ENCODE data around the gene TSPAN9.

Gene TSPAN9

GRCh38 chr12:3317481-3317815 is 240.3 kb downstream of the TSPAN9 start:
- DNase-seq (ENCODE audit: low spot score) = no peak

GRCh38 chr12:3317841-3318501 is 240.8 kb downstream of the TSPAN9 start:
- DNase-seq (ENCODE audit: low spot score) = no peak

- DNase-seq (ENCODE audit: low spot score) = no peak
Observed at GRCh38 chr12:3319723-3320492, 242.7 kb downstream of the TSPAN9 start.

GRCh38 chr12:3320881-3321509 is 243.8 kb downstream of the TSPAN9 start:
- DNase-seq (ENCODE audit: low spot score) = no peak

- DNase-seq (ENCODE audit: low spot score) = no peak
Observed at GRCh38 chr12:3321881-3322280, 244.7 kb downstream of the TSPAN9 start.

- DNase-seq (ENCODE audit: low spot score) = no peak
Observed at GRCh38 chr12:3323002-3323685, 246.0 kb downstream of the TSPAN9 start.

GRCh38 chr12:3325736-3326135 is 248.6 kb downstream of the TSPAN9 start:
- no peak for DNase-seq (ENCODE audit: low spot score)

GRCh38 chr12:3326156-3326849 is 249.1 kb downstream of the TSPAN9 start:
- no peak for DNase-seq (ENCODE audit: low spot score)

GRCh38 chr12:3326850-3327780 is 249.9 kb downstream of the TSPAN9 start:
- DNase-seq (ENCODE audit: low spot score) = no peak

- DNase-seq (ENCODE audit: low spot score) = no peak
Observed at GRCh38 chr12:3328081-3328480, 250.9 kb downstream of the TSPAN9 start.

GRCh38 chr12:3328571-3328970 is 251.4 kb downstream of the TSPAN9 start:
- no peak for DNase-seq (ENCODE audit: low spot score)

- no peak for DNase-seq (ENCODE audit: low spot score)
Observed at GRCh38 chr12:3329361-3329760, 252.2 kb downstream of the TSPAN9 start.

GRCh38 chr12:3330976-3331510 is 253.9 kb downstream of the TSPAN9 start:
- no peak for DNase-seq (ENCODE audit: low spot score)

GRCh38 chr12:3332188-3332587 is 255.0 kb downstream of the TSPAN9 start:
- no peak for DNase-seq (ENCODE audit: low spot score)

- no peak for DNase-seq (ENCODE audit: low spot score)
Observed at GRCh38 chr12:3333583-3333982, 256.4 kb downstream of the TSPAN9 start.

- DNase-seq (ENCODE audit: low spot score) = no peak
Observed at GRCh38 chr12:3333991-3334391, 256.8 kb downstream of the TSPAN9 start.

- DNase-seq (ENCODE audit: low spot score) = no peak
Observed at GRCh38 chr12:3335078-3335487, 257.9 kb downstream of the TSPAN9 start.

Measured in CD4-positive, alpha-beta T cell treated with Interleukin-15 for 4 hours (primary cell).